ENCODE measurements around the gene ZNF547. TPM values are rescaled to one million over a fixed set of nuclear protein-coding genes. Genes with fewer than 3 reads are reported as not detected.

Gene ZNF547
- total RNA-seq, 4 donors from 2014 or later, result 1.8 to 4.2 (median 2.7) TPM

DNA sequence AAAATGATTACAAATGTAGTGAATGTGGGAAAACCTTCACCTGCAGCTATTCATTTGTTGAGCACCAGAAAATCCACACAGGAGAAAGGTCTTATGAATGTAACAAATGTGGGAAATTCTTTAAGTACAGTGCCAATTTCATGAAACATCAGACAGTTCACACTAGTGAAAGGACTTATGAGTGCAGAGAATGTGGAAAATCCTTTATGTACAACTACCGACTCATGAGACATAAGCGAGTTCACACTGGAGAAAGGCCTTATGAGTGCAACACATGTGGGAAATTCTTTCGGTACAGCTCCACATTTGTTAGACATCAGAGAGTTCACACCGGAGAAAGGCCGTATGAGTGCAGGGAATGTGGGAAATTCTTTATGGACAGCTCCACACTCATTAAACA, 35.5 kb downstream of the ZNF547 start:
- H3K9me3 ChIP-seq, result no peaks in the 10 kb centered on the region
- no peak for DNase-seq (ENCODE audit: low spot score in 2 of 2)
- peaks cover 67% of the 10 kb centered on the region for H3K36me3 ChIP-seq
- TF ChIP-seq POLR2A (IDR thresholded peaks at IDR 0.05), result no peak
- TF ChIP-seq EP300 (IDR thresholded peaks at IDR 0.05), result no peak
- TF ChIP-seq, protein P1, sequence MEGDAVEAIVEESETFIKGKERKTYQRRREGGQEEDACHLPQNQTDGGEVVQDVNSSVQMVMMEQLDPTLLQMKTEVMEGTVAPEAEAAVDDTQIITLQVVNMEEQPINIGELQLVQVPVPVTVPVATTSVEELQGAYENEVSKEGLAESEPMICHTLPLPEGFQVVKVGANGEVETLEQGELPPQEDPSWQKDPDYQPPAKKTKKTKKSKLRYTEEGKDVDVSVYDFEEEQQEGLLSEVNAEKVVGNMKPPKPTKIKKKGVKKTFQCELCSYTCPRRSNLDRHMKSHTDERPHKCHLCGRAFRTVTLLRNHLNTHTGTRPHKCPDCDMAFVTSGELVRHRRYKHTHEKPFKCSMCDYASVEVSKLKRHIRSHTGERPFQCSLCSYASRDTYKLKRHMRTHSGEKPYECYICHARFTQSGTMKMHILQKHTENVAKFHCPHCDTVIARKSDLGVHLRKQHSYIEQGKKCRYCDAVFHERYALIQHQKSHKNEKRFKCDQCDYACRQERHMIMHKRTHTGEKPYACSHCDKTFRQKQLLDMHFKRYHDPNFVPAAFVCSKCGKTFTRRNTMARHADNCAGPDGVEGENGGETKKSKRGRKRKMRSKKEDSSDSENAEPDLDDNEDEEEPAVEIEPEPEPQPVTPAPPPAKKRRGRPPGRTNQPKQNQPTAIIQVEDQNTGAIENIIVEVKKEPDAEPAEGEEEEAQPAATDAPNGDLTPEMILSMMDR (IDR thresholded peaks at IDR 0.05), result no peak
- TF ChIP-seq POLR2AphosphoS5 (IDR thresholded peaks at IDR 0.05), result no peak
- H3K27me3 ChIP-seq, result no peaks in the 10 kb centered on the region
- 91% methylated on average over 5 of the region's 5 CpGs for WGBS
- no peaks in the 10 kb centered on the region for H3K4me1 ChIP-seq
- H3K4me3 ChIP-seq, result no peak overlapping the region
- H3K27ac ChIP-seq, result no peak overlapping the region

DNA sequence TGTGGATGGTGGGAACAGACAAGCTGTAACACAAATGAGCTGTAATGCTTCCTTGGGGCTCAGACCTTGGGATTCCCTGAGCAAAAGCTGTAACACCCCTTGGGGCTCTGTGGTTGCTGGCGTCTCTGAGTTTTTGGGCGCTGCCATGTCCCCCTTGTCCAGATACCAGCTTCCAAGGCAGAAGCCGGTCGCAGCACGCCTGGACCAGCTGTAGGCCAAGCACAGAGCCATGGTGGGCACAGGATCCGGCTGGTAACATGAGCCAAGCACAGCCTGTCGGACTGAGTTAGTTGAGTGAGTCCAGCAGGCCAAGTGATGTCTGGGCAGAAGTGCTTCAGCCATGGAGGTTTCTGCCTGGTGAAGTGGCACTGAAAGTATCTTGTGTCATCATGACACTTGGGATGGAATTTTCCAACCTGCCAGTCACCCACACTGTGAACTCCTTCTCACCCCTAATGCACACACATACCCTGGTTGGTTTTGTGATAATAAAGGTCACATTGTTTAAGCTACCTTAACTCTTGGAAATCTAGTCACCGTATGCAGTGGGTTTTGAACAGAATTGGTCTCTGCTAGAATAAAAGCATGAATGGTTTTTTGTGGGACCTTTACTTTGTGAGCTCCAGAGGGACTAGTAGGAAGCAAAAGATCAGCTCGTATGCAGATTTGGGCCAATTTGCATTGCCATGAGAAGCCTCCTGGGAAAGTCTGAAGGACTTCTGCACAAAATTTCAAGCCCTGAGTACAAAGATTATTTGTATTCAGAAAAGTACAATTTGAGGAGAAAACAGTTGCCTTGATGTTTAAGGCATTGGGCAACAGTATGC, 40.6 kb downstream of the ZNF547 start:
- Histone ChIP-seq H3K4me1 (no peaks in the 10 kb centered on the region), H3K36me3 (peaks cover 23% of the 10 kb centered on the region), H3K27ac (no peak overlapping the region), H3K9me3 (no peaks in the 10 kb centered on the region), H3K27me3 (no peaks in the 10 kb centered on the region), H3K4me3 (no peak overlapping the region)
- no peak for DNase-seq (ENCODE audit: low spot score in 2 of 2)
- TF ChIP-seq, protein P1 (IDR thresholded peaks at IDR 0.05), result no peak
- no peak for TF ChIP-seq POLR2A (IDR thresholded peaks at IDR 0.05)
- TF ChIP-seq EP300 (IDR thresholded peaks at IDR 0.05), result no peak
- no peak for TF ChIP-seq POLR2AphosphoS5 (IDR thresholded peaks at IDR 0.05)
- WGBS, result 91% methylated on average over 7 of the region's 9 CpGs

DNA sequence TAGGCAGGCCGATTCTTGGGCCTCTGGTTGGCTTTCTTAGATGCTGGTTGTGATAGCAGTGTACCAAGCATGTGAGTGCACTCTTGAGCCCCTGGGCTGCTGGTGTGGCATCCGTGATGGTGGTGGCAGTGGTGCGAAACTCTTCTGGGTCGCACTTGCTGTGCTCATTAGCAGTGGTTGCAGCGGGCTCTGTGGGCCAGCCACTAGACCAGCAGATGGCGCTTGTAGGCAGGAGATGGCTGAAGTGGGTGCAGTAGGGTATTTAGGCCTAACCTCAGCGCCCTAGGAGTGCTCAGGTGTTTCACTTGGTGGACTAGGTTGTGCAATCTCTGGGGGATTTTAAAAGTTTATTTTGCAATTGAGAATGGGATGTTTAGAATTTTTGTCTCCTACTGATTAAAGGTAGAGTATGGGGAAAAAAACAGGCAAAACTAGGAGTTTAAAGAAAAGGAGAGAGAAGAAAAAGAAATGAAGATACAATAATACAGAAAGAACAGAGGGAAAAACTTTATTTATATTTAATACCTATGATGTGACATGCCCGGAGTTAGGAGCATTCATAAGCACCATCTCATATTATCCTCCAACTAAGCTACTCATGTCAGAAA, 43.3 kb downstream of the ZNF547 start:
- WGBS, result 17% methylated on average over 4 of the region's 8 CpGs
- peaks cover 7% of the 10 kb centered on the region for H3K4me1 ChIP-seq
- no peak overlapping the region for H3K4me3 ChIP-seq
- TF ChIP-seq, protein P1 (IDR thresholded peaks at IDR 0.05), result peak; percentile 36 to 59
- TF ChIP-seq EP300 (IDR thresholded peaks at IDR 0.05), result no peak
- H3K27me3 ChIP-seq, result no peaks in the 10 kb centered on the region
- no peaks in the 10 kb centered on the region for H3K9me3 ChIP-seq
- H3K27ac ChIP-seq, result no peak overlapping the region
- no peak for DNase-seq (ENCODE audit: low spot score in 2 of 2)
- H3K36me3 ChIP-seq, result no peaks in the 10 kb centered on the region

DNA sequence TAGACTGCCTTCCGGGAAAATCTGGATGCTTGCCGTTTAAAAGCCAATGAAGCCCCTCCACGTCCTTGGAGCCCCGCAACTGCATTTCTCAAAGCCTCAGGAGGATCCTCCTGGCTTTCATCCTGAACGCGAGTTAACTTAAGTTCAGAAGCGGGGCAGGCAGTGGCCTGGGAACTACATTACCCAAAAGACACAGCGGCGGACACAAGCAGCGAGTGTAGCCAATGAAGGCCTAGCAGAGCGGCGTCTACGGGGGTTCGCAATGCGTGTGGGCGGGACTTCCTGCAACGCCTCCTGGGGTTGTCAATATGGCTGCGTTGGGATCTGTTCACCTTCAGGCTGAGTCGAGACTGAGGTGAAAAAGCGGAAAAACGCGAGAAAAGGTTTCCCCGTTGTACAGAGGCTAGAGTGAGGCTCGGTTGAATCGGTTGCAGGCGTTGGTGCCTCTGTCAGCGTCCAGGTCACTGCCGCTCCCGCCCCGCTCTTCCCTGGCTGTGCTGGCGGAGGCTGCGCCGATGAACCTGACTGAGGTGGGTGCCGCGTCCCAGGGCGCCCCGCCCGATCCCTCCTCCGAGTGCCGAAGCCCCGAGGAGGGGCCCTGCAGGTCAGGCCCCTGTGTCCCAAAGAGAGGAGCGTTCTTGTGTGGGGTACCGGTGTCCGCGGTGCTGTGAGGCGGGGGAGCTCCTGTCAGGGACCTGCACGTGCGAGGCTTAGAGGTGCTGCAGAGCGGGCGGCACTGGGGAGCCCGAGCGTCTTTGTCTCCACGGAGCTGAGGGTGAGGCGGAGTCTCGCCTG, 47.7 kb downstream of the ZNF547 start, which contains the start of gene ZNF17:
Gene ZNF17 (plus strand): TSS at position 285 of the 795 bp plus-strand sequence. CDS start 2,455 bp downstream, outside the sequence.
- WGBS, result under 1% methylated on average over 37 of the region's 55 CpGs
- H3K4me3 ChIP-seq, result peak within 1 kb of the TSS; percentile 94
- H3K27ac ChIP-seq, result peak within 1 kb of the TSS; percentile 69
- H3K36me3 ChIP-seq, result peaks cover 23% of the 10 kb centered on the region
- H3K27me3 ChIP-seq, result no peaks in the 10 kb centered on the region
- TF ChIP-seq POLR2AphosphoS5 (IDR thresholded peaks at IDR 0.05) (no peak), EP300 (IDR thresholded peaks at IDR 0.05) (no peak), POLR2A (IDR thresholded peaks at IDR 0.05) (no peak)
- TF ChIP-seq, protein P1 (IDR thresholded peaks at IDR 0.05), result no peak
- H3K4me1 ChIP-seq, result peaks cover 17% of the 10 kb centered on the region
- peak; percentile 95 to 97 for DNase-seq (ENCODE audit: low spot score in 2 of 2)
- H3K9me3 ChIP-seq, result no peaks in the 10 kb centered on the region
